SU-DHL-6 (cell line): ENCODE results near the gene KLHL22.
"Not testable (repeated sequence)": the region's sequence is repeated elsewhere in the genome, so short reads cannot be mapped to it uniquely, and the experiment has no call there.

Source experiments
- CTCF ChIP-seq: fragments of 200-600 bp; sonication (generic); IDR thresholded peaks from one replicate; pipeline ENCODE4 v1.5.1; 2017; ENCODE audit warnings: antibody characterized with exemption, mild to moderate bottlenecking, low read length, moderate library complexity; ENCODE audit not compliant: insufficient read depth, poor library complexity, severe bottlenecking
- EZH2phosphoT487 ChIP-seq: fragments of 200-600 bp; sonication (generic), shearing (Covaris generic); conservative IDR thresholded peaks from 2 replicates; pipeline ENCODE4 v1.6.1; 2018; ENCODE audit warnings: mild to moderate bottlenecking, antibody characterized with exemption, low read length, moderate library complexity, mixed read lengths

GRCh38 chr22:20475569-20475968, 20.0 kb downstream of the KLHL22 start:
- not testable (repeated sequence) for TF ChIP-seq CTCF, EZH2phosphoT487
